DND-41 (cell line): ENCODE data around the gene TMA16.

Experiments
- CTCF ChIP-seq: IDR thresholded peaks from 2 replicates; pipeline ENCODE4 v1.5.1; 2012; ENCODE audit warnings: borderline replicate concordance, low read length, moderate library complexity, mild to moderate bottlenecking; ENCODE audit not compliant: poor library complexity, severe bottlenecking; ENCODE audit errors: extremely low read depth
- EZH2 ChIP-seq: IDR thresholded peaks from 3 replicates; pipeline ENCODE4 v1.6.1; 2012; ENCODE audit warnings: borderline replicate concordance, low read depth, mild to moderate bottlenecking, moderate library complexity, low read length, inconsistent platforms; ENCODE audit not compliant: severe bottlenecking

GRCh38 chr4:163485589-163485988 is 8.9 kb upstream of the TMA16 start:
- TF ChIP-seq CTCF: no peak
- no peak for TF ChIP-seq EZH2
